GM12892 (cell line): ENCODE results near the gene CLCN1.

ENCODE experiments used
- POLR2A ChIP-seq: IDR thresholded peaks from 2 replicates; pipeline ENCODE4 v1.6.1; 2011; ENCODE audit warnings: low read depth, low read length, control low read depth
- POLR2AphosphoS5 ChIP-seq: IDR thresholded peaks from 2 replicates; pipeline ENCODE4 v1.6.1; 2011; ENCODE audit warnings: low read depth, low read length, control low read depth
- TAF1 ChIP-seq: IDR thresholded peaks from 2 replicates; pipeline ENCODE4 v1.6.1; 2011; ENCODE audit warnings: low read depth, mild to moderate bottlenecking, control low read depth, low read length, borderline replicate concordance

DNA sequence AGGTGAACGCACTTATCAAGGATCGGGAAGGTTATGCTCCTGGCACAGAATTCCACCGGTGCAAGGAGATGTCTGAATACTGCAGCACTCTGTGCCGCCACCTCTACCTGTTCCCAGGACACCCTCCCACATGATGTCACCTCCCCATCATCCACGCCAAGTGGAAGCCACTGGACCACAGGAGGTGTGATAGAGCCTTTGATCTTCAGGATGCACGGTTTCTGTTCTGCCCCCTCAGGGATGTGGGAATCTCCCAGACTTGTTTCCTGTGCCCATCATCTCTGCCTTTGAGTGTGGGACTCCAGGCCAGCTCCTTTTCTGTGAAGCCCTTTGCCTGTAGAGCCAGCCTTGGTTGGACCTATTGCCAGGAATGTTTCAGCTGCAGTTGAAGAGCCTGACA, 11.0 kb upstream of the CLCN1 start:
- TF ChIP-seq POLR2AphosphoS5, result no peak
- TF ChIP-seq POLR2A, result no peak
- TF ChIP-seq TAF1, result no peak
